ENCODE measurements around the gene INSYN2B.

Gene INSYN2B

GRCh38 chr5:169999621-170000020 lies 19.3 kb upstream of the INSYN2B start:
- H3K36me3 ChIP-seq (ENCODE audit: control insufficient read depth in 2 of 2, insufficient read depth in 2 of 2, low read length in 2 of 2): no peaks in the 10 kb centered on the region
- H3K27me3 ChIP-seq (ENCODE audit: control insufficient read depth in 1 of 2, insufficient read depth in 2 of 2, low read length in 2 of 2): no peaks in the 10 kb centered on the region
- no peaks in the 10 kb centered on the region for H3K4me1 ChIP-seq (ENCODE audit: control insufficient read depth, insufficient read depth, low read length)
- H3K9ac ChIP-seq (ENCODE audit: low read length in 2 of 2): no peak overlapping the region
- no peak overlapping the region for H3K4me3 ChIP-seq (ENCODE audit: low read length in 2 of 2)
- no peaks in the 10 kb centered on the region for H3K9me3 ChIP-seq (ENCODE audit: control insufficient read depth in 2 of 2, low read length in 2 of 2)
- no peak overlapping the region for H3K27ac ChIP-seq (ENCODE audit: low read length)

- no peak overlapping the region for H3K9ac ChIP-seq (ENCODE audit: low read length in 2 of 2)
- H3K27ac ChIP-seq (ENCODE audit: low read length): no peak overlapping the region
- no peak overlapping the region for H3K4me3 ChIP-seq (ENCODE audit: low read length in 2 of 2)
- H3K4me1 ChIP-seq (ENCODE audit: control insufficient read depth, insufficient read depth, low read length): no peaks in the 10 kb centered on the region
- H3K36me3 ChIP-seq (ENCODE audit: control insufficient read depth in 2 of 2, insufficient read depth in 2 of 2, low read length in 2 of 2): no peaks in the 10 kb centered on the region
- no peaks in the 10 kb centered on the region for H3K27me3 ChIP-seq (ENCODE audit: control insufficient read depth in 1 of 2, insufficient read depth in 2 of 2, low read length in 2 of 2)
- no peaks in the 10 kb centered on the region for H3K9me3 ChIP-seq (ENCODE audit: control insufficient read depth in 2 of 2, low read length in 2 of 2)
Measured at GRCh38 chr5:169997798-169998197, 17.5 kb upstream of the INSYN2B start.

GRCh38 chr5:169993485-169993790 lies 13.1 kb upstream of the INSYN2B start:
- H3K27me3 ChIP-seq (ENCODE audit: control insufficient read depth in 1 of 2, insufficient read depth in 2 of 2, low read length in 2 of 2): peaks cover 0 to 4% of the 10 kb centered on the region in 2 donors
- no peaks in the 10 kb centered on the region for H3K9me3 ChIP-seq (ENCODE audit: control insufficient read depth in 2 of 2, low read length in 2 of 2)
- H3K27ac ChIP-seq (ENCODE audit: low read length): no peak overlapping the region
- H3K9ac ChIP-seq (ENCODE audit: low read length in 2 of 2): no peak overlapping the region
- H3K4me1 ChIP-seq (ENCODE audit: control insufficient read depth, insufficient read depth, low read length): no peaks in the 10 kb centered on the region
- H3K36me3 ChIP-seq (ENCODE audit: control insufficient read depth in 2 of 2, insufficient read depth in 2 of 2, low read length in 2 of 2): no peaks in the 10 kb centered on the region
- H3K4me3 ChIP-seq (ENCODE audit: low read length in 2 of 2): no peak overlapping the region

DNA sequence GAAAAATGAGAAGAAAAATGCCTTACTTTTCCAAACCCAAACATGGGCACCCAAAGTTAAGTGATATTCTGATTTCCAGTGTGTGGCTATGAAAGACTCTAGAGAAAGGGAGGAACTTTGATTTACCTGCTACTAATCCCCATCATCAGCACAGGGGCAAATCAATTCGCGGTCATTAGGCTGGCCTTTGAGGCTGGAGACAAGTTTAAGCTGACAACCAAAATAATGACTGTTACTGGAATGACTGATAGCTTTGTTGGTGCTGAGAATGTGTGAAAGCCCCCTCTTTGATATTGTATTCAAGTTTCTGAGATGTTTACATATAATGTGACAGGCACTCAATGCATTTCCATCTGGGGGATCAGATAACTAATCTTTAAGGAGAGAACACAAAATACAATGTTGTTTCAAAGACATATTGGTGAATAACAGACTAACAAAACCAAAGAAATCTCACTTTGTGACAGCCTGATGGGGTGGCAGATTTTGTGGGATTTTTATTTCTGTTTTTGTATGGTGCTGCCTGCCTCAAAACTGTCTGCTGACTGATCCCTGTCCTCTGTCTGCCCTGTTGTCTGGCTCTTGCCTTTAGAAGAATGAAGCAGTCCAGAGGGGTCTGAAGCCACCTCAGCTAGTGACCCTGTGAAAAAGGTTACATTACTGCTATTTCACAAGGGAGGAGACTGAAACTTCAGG lies 12.6 kb upstream of the INSYN2B start:
- Histone ChIP-seq H3K27ac (ENCODE audit: low read length) (no peak overlapping the region), H3K4me3 (ENCODE audit: low read length in 2 of 2) (no peak overlapping the region), H3K27me3 (ENCODE audit: control insufficient read depth in 1 of 2, insufficient read depth in 2 of 2, low read length in 2 of 2) (peaks cover 0 to 4% of the 10 kb centered on the region in 2 donors), H3K36me3 (ENCODE audit: control insufficient read depth in 2 of 2, insufficient read depth in 2 of 2, low read length in 2 of 2) (no peaks in the 10 kb centered on the region), H3K9me3 (ENCODE audit: control insufficient read depth in 2 of 2, low read length in 2 of 2) (no peaks in the 10 kb centered on the region), H3K9ac (ENCODE audit: low read length in 2 of 2) (no peak overlapping the region), H3K4me1 (ENCODE audit: control insufficient read depth, insufficient read depth, low read length) (no peaks in the 10 kb centered on the region)

- H3K27ac ChIP-seq (ENCODE audit: low read length): no peak overlapping the region
- no peaks in the 10 kb centered on the region for H3K9me3 ChIP-seq (ENCODE audit: control insufficient read depth in 2 of 2, low read length in 2 of 2)
Measured at GRCh38 chr5:169991115-169991869, 11.0 kb upstream of the INSYN2B start.

GRCh38 chr5:169989365-169989764 lies 9.1 kb upstream of the INSYN2B start:
- H3K4me1 ChIP-seq (ENCODE audit: control insufficient read depth, insufficient read depth, low read length): no peaks in the 10 kb centered on the region
- peaks cover 0 to 4% of the 10 kb centered on the region in 2 donors for H3K27me3 ChIP-seq (ENCODE audit: control insufficient read depth in 1 of 2, insufficient read depth in 2 of 2, low read length in 2 of 2)
- no peak overlapping the region for H3K9ac ChIP-seq (ENCODE audit: low read length in 2 of 2)
- H3K36me3 ChIP-seq (ENCODE audit: control insufficient read depth in 2 of 2, insufficient read depth in 2 of 2, low read length in 2 of 2): no peaks in the 10 kb centered on the region
- no peak overlapping the region for H3K4me3 ChIP-seq (ENCODE audit: low read length in 2 of 2)
- no peak overlapping the region for H3K27ac ChIP-seq (ENCODE audit: low read length)
- H3K9me3 ChIP-seq (ENCODE audit: control insufficient read depth in 2 of 2, low read length in 2 of 2): no peaks in the 10 kb centered on the region

More at GRCh38 chr5:169991115-169991869, 11.0 kb upstream of the INSYN2B start:
- H3K4me3 ChIP-seq (ENCODE audit: low read length in 2 of 2): no peak overlapping the region
- H3K9ac ChIP-seq (ENCODE audit: low read length in 2 of 2): no peak overlapping the region
- no peaks in the 10 kb centered on the region for H3K4me1 ChIP-seq (ENCODE audit: control insufficient read depth, insufficient read depth, low read length)
- peaks cover 0 to 4% of the 10 kb centered on the region in 2 donors for H3K27me3 ChIP-seq (ENCODE audit: control insufficient read depth in 1 of 2, insufficient read depth in 2 of 2, low read length in 2 of 2)
- no peaks in the 10 kb centered on the region for H3K36me3 ChIP-seq (ENCODE audit: control insufficient read depth in 2 of 2, insufficient read depth in 2 of 2, low read length in 2 of 2)

DNA sequence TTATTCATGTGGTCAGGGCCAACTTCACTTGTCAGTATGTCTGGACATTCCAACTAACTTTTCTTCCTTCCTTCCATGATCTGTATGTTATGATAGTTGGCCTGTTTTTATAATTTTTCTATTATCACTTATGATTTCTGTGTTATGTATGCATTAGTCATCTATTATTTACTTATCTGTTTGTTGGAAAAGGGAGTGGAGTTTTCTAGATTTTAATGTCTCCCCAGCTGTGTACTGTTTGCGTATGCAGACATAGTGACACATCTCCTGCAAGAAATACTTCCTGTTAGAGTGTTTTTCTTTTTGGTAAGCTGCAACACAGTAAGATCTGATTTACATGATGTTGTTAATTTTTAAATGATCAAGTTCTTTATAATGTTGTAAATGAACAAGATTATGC lies 8.7 kb upstream of the INSYN2B start:
- Histone ChIP-seq H3K4me3 (ENCODE audit: low read length in 2 of 2) (no peak overlapping the region), H3K9me3 (ENCODE audit: control insufficient read depth in 2 of 2, low read length in 2 of 2) (no peaks in the 10 kb centered on the region), H3K27ac (ENCODE audit: low read length) (no peak overlapping the region), H3K4me1 (ENCODE audit: control insufficient read depth, insufficient read depth, low read length) (no peaks in the 10 kb centered on the region), H3K27me3 (ENCODE audit: control insufficient read depth in 1 of 2, insufficient read depth in 2 of 2, low read length in 2 of 2) (peaks cover 0 to 7% of the 10 kb centered on the region in 2 donors), H3K9ac (ENCODE audit: low read length in 2 of 2) (no peak overlapping the region), H3K36me3 (ENCODE audit: control insufficient read depth in 2 of 2, insufficient read depth in 2 of 2, low read length in 2 of 2) (no peaks in the 10 kb centered on the region)

- Histone ChIP-seq H3K4me1 (ENCODE audit: control insufficient read depth, insufficient read depth, low read length) (no peaks in the 10 kb centered on the region), H3K27me3 (ENCODE audit: control insufficient read depth in 1 of 2, insufficient read depth in 2 of 2, low read length in 2 of 2) (peaks cover 0 to 9% of the 10 kb centered on the region in 2 donors), H3K9ac (ENCODE audit: low read length in 2 of 2) (no peak overlapping the region), H3K4me3 (ENCODE audit: low read length in 2 of 2) (no peak overlapping the region), H3K27ac (ENCODE audit: low read length) (no peak overlapping the region), H3K9me3 (ENCODE audit: control insufficient read depth in 2 of 2, low read length in 2 of 2) (no peaks in the 10 kb centered on the region), H3K36me3 (ENCODE audit: control insufficient read depth in 2 of 2, insufficient read depth in 2 of 2, low read length in 2 of 2) (no peaks in the 10 kb centered on the region)
Measured at GRCh38 chr5:169988206-169988605, 7.9 kb upstream of the INSYN2B start.

- Histone ChIP-seq H3K9ac (ENCODE audit: low read length in 2 of 2) (no peak overlapping the region), H3K4me3 (ENCODE audit: low read length in 2 of 2) (peak overlapping the region; percentile 37 to 58)
Measured at GRCh38 chr5:169979871-169980270, 424 bp downstream of the INSYN2B start.

GRCh38 chr5:169978714-169979113 lies 1.6 kb downstream of the INSYN2B start:
- H3K27me3 ChIP-seq (ENCODE audit: control insufficient read depth in 1 of 2, insufficient read depth in 2 of 2, low read length in 2 of 2): peaks cover 7 to 17% of the 10 kb centered on the region in 2 donors
- no peaks in the 10 kb centered on the region for H3K36me3 ChIP-seq (ENCODE audit: control insufficient read depth in 2 of 2, insufficient read depth in 2 of 2, low read length in 2 of 2)
- H3K9me3 ChIP-seq (ENCODE audit: control insufficient read depth in 2 of 2, low read length in 2 of 2): no peaks in the 10 kb centered on the region
- no peak overlapping the region for H3K27ac ChIP-seq (ENCODE audit: low read length)
- no peak overlapping the region for H3K9ac ChIP-seq (ENCODE audit: low read length in 2 of 2)
- H3K4me1 ChIP-seq (ENCODE audit: control insufficient read depth, insufficient read depth, low read length): peaks cover 4% of the 10 kb centered on the region
- no peak overlapping the region for H3K4me3 ChIP-seq (ENCODE audit: low read length in 2 of 2)

More at GRCh38 chr5:169979871-169980270, 424 bp downstream of the INSYN2B start:
- Histone ChIP-seq H3K27me3 (ENCODE audit: control insufficient read depth in 1 of 2, insufficient read depth in 2 of 2, low read length in 2 of 2) (peaks cover 7 to 20% of the 10 kb centered on the region in 2 donors), H3K4me1 (ENCODE audit: control insufficient read depth, insufficient read depth, low read length) (peaks cover 4% of the 10 kb centered on the region), H3K9me3 (ENCODE audit: control insufficient read depth in 2 of 2, low read length in 2 of 2) (no peaks in the 10 kb centered on the region), H3K36me3 (ENCODE audit: control insufficient read depth in 2 of 2, insufficient read depth in 2 of 2, low read length in 2 of 2) (no peaks in the 10 kb centered on the region), H3K27ac (ENCODE audit: low read length) (no peak overlapping the region)
